HepG2 (cell line): ENCODE measurements around the gene DPM1. TPM values are rescaled to one million over a fixed set of nuclear protein-coding genes. Genes with fewer than 3 reads are reported as not detected.

Source experiments
- ATAC-seq: fragments of 200-7000 bp; cut with Tn5 transposase; 3 replicates; pipeline ENCODE4 v1.9.1; 2020; ENCODE audit warnings: mild to moderate bottlenecking, moderate library complexity
- BruUV-seq: library from RNA; stranded (reverse); fragments of 400-500 nt; replicated peaks from 2 replicates; lab custom pipeline; 2021; lab: Mats Ljungman, UMichigan
- CTCF ChIA-PET: fragments of 300-600 bp; formaldehyde crosslinking; extraction: SDS; loops from one replicate; lab custom pipeline; 2021; ENCODE audit warnings: low total read pairs, inconsistent platforms, low intra/inter-chr PET ratio; lab: Yijun Ruan, JAX
- POLR2A ChIA-PET: fragments of 350-600 bp; sonication (Branson Sonifier 250); formaldehyde crosslinking; loops from one replicate; lab custom pipeline; 2020; ENCODE audit warnings: antibody characterized with exemption, inconsistent platforms; lab: Yijun Ruan, JAX
- DNase-seq: peaks from one replicate; pipeline ENCODE4 v3.0.0-alpha.2; 2015; ENCODE audit warnings: low spot score
- FAIRE-seq: peaks from 3 replicates; lab custom pipeline; 2011; peaks lifted over from hg19 to GRCh38; lab: Jason Lieb, UNC
- H2AFZ ChIP-seq: one replicate; pipeline ENCODE4 v1.6.1; 2011; ENCODE audit warnings: low read length, inconsistent platforms
- H3K27ac ChIP-seq: fragments of 300-600 bp; 3 replicates; pipeline ENCODE4 v1.8.0; 2011; ENCODE audit warnings: mixed run types, mild to moderate bottlenecking, mixed read lengths, low read length, inconsistent platforms; ENCODE audit not compliant: insufficient read depth; ENCODE audit errors: extremely low read length
- H3K27me3 ChIP-seq, 2 experiments: fragments of 200-600 bp in 1 of 2; 2 replicates in 1 of 2; 3 replicates in 1 of 2; pipeline versions ENCODE4 v1.6.0 to v1.8.0; 2011; ENCODE audit warnings: low read length in 2 of 2, mild to moderate bottlenecking in 2 of 2, moderate library complexity in 2 of 2, inconsistent platforms in 1 of 2; ENCODE audit not compliant: insufficient read depth in 2 of 2, control insufficient read depth in 1 of 2
- H3K36me3 ChIP-seq, 2 experiments: fragments of 200-600 bp in 1 of 2; replicated peaks in 1 of 2; 2 replicates in 1 of 2; 3 replicates in 1 of 2; pipeline versions ENCODE4 v1.5.1 to v1.8.0; 2011; ENCODE audit warnings: low read length in 2 of 2, inconsistent platforms in 1 of 2; ENCODE audit not compliant: insufficient read depth in 2 of 2, control insufficient read depth in 1 of 2
- H3K4me1 ChIP-seq: 2 replicates; pipeline ENCODE4 v1.5.1; 2012; ENCODE audit warnings: low read length, inconsistent platforms; ENCODE audit not compliant: insufficient read depth
- H3K4me2 ChIP-seq: 2 replicates; pipeline ENCODE4 v1.6.0; 2011; ENCODE audit warnings: low read depth, low read length, inconsistent platforms
- H3K4me3 ChIP-seq, 3 experiments: fragments of 200-600 bp in 1 of 3; sonication (generic), shearing (Covaris generic) in 1 of 3; replicated peaks in 1 of 3; 2 replicates each; pipeline ENCODE4 v1.5.1; 2011 to 2016; ENCODE audit warnings: low read length in 3 of 3, inconsistent platforms in 2 of 3, low read depth in 2 of 3, mild to moderate bottlenecking in 2 of 3, control low read depth in 1 of 3, mixed read lengths in 1 of 3; ENCODE audit not compliant: insufficient read depth in 1 of 3
- H3K79me2 ChIP-seq: one replicate; pipeline ENCODE4 v1.6.1; 2011; ENCODE audit warnings: low read length, inconsistent platforms; ENCODE audit not compliant: insufficient read depth
- H3K9ac ChIP-seq: 2 replicates; pipeline ENCODE4 v1.6.0; 2011; ENCODE audit warnings: mild to moderate bottlenecking, low read depth, low read length, inconsistent platforms; ENCODE audit not compliant: insufficient read depth
- H3K9me3 ChIP-seq: 2 replicates; pipeline ENCODE4 v1.5.1; 2012; ENCODE audit warnings: mild to moderate bottlenecking, low read length
- H4K20me1 ChIP-seq: 2 replicates; pipeline ENCODE4 v1.6.0; 2011; ENCODE audit warnings: inconsistent platforms, mild to moderate bottlenecking, low read length, moderate library complexity; ENCODE audit not compliant: insufficient read depth
- CREB1 ChIP-seq, 2 experiments: fragments of 450-650 bp in 1 of 2; IDR thresholded peaks; 2 replicates each; pipeline ENCODE4 v1.6.1; 2016 to 2017; ENCODE audit warnings: control low read depth in 1 of 2, mild to moderate bottlenecking in 1 of 2, missing compliant biosample characterization in 1 of 2, missing genetic modification characterization in 1 of 2
- LCORL ChIP-seq, 2 experiments: fragments of 450-650 bp in 1 of 2; sonication (generic) in 1 of 2; formaldehyde crosslinking in 1 of 2; IDR thresholded peaks; 2 replicates each; pipeline versions ENCODE4 v1.5.0 to v1.6.1; 2017 to 2020; ENCODE audit warnings: antibody characterized with exemption in 1 of 2, missing genetic modification reagents in 1 of 2
- MAZ ChIP-seq, 2 experiments: sonication (generic) in 1 of 2; formaldehyde crosslinking in 1 of 2; IDR thresholded peaks; 2 replicates each; pipeline versions ENCODE4 v1.5.0 to v1.6.1; 2012 to 2020; ENCODE audit warnings: low read depth in 2 of 2, mild to moderate bottlenecking in 2 of 2, borderline replicate concordance in 1 of 2, improper control_type of control experiment in 1 of 2, low read length in 1 of 2, missing genetic modification reagents in 1 of 2, moderate library complexity in 1 of 2
- MXD4 ChIP-seq: IDR thresholded peaks from 2 replicates; pipeline ENCODE4 v1.6.1; 2016; ENCODE audit warnings: mild to moderate bottlenecking, missing biosample characterization, missing genetic modification reagents
- SALL1 ChIP-seq: sonication (generic); formaldehyde crosslinking; IDR thresholded peaks from 2 replicates; pipeline ENCODE4 v1.8.0; 2022; ENCODE audit warnings: mild to moderate bottlenecking, missing genetic modification reagents
- SIN3A ChIP-seq: IDR thresholded peaks from 2 replicates; pipeline ENCODE4 v1.6.1; 2011; ENCODE audit warnings: low read depth, mild to moderate bottlenecking, control low read depth, low read length, borderline replicate concordance
- SYNCRIP ChIP-seq: fragments of 200-400 bp; formaldehyde crosslinking; IDR thresholded peaks from 2 replicates; pipeline ENCODE4 v1.6.1; 2018; ENCODE audit warnings: mild to moderate bottlenecking, low read depth, low read length; ENCODE audit not compliant: insufficient read depth
- TAF15 ChIP-seq: fragments of 200-400 bp; formaldehyde crosslinking; IDR thresholded peaks from one replicate; pipeline ENCODE4 v1.6.1; 2018; ENCODE audit warnings: mild to moderate bottlenecking, low read depth, low read length; ENCODE audit not compliant: poor library complexity, severe bottlenecking
- YY1 ChIP-seq: IDR thresholded peaks from 2 replicates; pipeline ENCODE4 v1.6.1; 2011; ENCODE audit warnings: low read length, low read depth, moderate library complexity, mild to moderate bottlenecking; ENCODE audit not compliant: insufficient read depth, insufficient replicate concordance
- ZBTB37 ChIP-seq: sonication (generic); formaldehyde crosslinking; IDR thresholded peaks from 2 replicates; pipeline ENCODE4 v1.4.0; 2020; ENCODE audit warnings: mild to moderate bottlenecking, missing genetic modification reagents
- ZNF703 ChIP-seq: sonication (generic); formaldehyde crosslinking; IDR thresholded peaks from 2 replicates; pipeline ENCODE4 v1.5.1; 2020; ENCODE audit warnings: missing genetic modification reagents, mild to moderate bottlenecking, moderate library complexity, borderline replicate concordance
- ZNF75D ChIP-seq: sonication (generic); formaldehyde crosslinking; IDR thresholded peaks from 2 replicates; pipeline ENCODE4 v1.8.1; 2023; ENCODE audit warnings: missing genetic modification reagents, mild to moderate bottlenecking, borderline replicate concordance
- WGBS: methylation state at CpG from one replicate; pipeline ENCODE4 v1.1.6; 2017; ENCODE audit warnings: low lambda C conversion rate; 5-methylcytosine and 5-hydroxymethylcytosine counted together
- in situ Hi-C: cut with HindIII; loops from 2 replicates; pipeline ENCODE4 v1.10.0; 2017; ENCODE audit warnings: low pct_unique_long_range_greater_than_20kb; ENCODE audit not compliant: extremely low pct_ligation_motif_present
- intact Hi-C: fragments of 100-400 bp; cut with micrococcal nuclease; formaldehyde crosslinking; loops from one replicate; pipeline ENCODE4 v1.10.0; 2022; ENCODE audit not compliant: unreplicated experiment
- polyA plus RNA-seq, 8 experiments: library from polyadenylated mRNA; depleted of rRNA in 3 of 8; stranded (reverse) in 7 of 8; unstranded in 1 of 8; fragments of >200 nt; fragmentation: Illumina TruSeq in 4 of 8; extraction: Trizol in 4 of 8; gene quantifications; 2 replicates each; pipeline versions ENCODE4 v1.2.1 to v1.2.3, GENCODE V29; 2011 to 2016; ENCODE audit warnings: low read depth in 4 of 8, missing spikeins in 1 of 8, mixed read lengths in 1 of 8; ENCODE audit not compliant: insufficient read depth in 1 of 8
- total RNA-seq, 5 experiments: library from RNA; depleted of rRNA; stranded (reverse); fragments of >200 nt; fragmentation: Illumina TruSeq; extraction: Trizol; gene quantifications; 2 replicates each; pipeline ENCODE4 v1.2.3, GENCODE V29; 2016; ENCODE audit warnings: low read depth in 1 of 5
- TF ChIP-seq, protein P1 (sequence below): sonication (generic); formaldehyde crosslinking; IDR thresholded peaks from 2 replicates; pipeline ENCODE4 v1.4.0; 2020; ENCODE audit warnings: missing genetic modification reagents, borderline replicate concordance
- TF ChIP-seq, protein P2 (sequence below), 2 experiments: sonication (generic) in 1 of 2; formaldehyde crosslinking in 1 of 2; IDR thresholded peaks; 2 replicates each; pipeline versions ENCODE4 v1.4.0 to v1.6.1; 2016 to 2020; ENCODE audit warnings: borderline replicate concordance in 1 of 2, low read depth in 1 of 2, mild to moderate bottlenecking in 1 of 2, missing genetic modification reagents in 1 of 2

The DPM1 gene
- total and polyA plus RNA-seq, 2 of the 13 experiments (the other 11 are each of a cell fraction or from before 2014, with no cell fraction given): 83.2 to 161 TPM

DNA sequence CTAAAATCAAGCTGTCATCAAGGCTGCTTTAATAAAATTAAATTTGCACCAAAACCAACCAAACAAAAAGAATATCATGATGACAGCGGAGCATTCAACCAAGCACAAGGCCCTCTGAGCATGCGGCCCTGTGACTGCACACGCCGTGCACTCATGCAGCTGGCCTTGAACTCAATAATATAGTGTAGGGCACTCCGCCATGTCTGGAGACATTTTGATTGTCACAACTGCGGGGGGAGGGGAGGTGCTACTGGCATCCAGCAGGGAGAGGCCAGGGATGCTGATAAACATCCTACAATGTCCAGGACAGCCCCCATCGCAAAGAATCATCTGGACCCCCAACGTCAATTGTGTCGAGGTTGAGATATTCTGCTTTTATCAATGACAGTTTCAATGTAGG, 10.0 kb upstream of the DPM1 start:
- Histone ChIP-seq H3K36me3 (no peaks in the 10 kb centered on the region), H3K27me3 (peaks cover 7 to 43% of the 10 kb centered on the region in 2 experiments; a peak in 4 of 5 replicates), H3K4me1 (no peaks in the 10 kb centered on the region), H3K9ac (no peak overlapping the region), H3K4me3 (no peak overlapping the region), H4K20me1 (no peaks in the 10 kb centered on the region), H2AFZ (no peak overlapping the region), H3K4me2 (no peak overlapping the region), H3K27ac (no peak overlapping the region), H3K79me2 (no peaks in the 10 kb centered on the region), H3K9me3 (no peaks in the 10 kb centered on the region)
- DNase-seq: no peak
- ATAC-seq: no peak
- in situ Hi-C loops: no loop called here
- ChIA-PET POLR2A (interaction anchor here (3.2 kb wide), 1 partner anchor 10 kb away, joined by 16 read pairs; the partner anchor contains the start of genes DPM1 and MOCS3), CTCF (no interaction called here)
- BruUV-seq: no TSS peak
- intact Hi-C loops: no loop called here
- WGBS: 43% methylated on average over 9 of the region's 9 CpGs
- no peak for FAIRE-seq
- TF ChIP-seq ZNF75D (CRISPR knock-in tag) (no peak), SALL1 (CRISPR knock-in tag) (peak; percentile 15; the same call in 1 of the 2 replicates), YY1 (peak; percentile 20), MXD4 (CRISPR knock-in tag) (no peak), SIN3A (no peak), TAF15 (no peak), LCORL (IDR thresholded peaks at IDR 0.05) (no peak), LCORL (CRISPR knock-in tag; IDR thresholded peaks at IDR 0.05) (no peak), CREB1 (IDR thresholded peaks at IDR 0.05) (0 out of 2 replicates have a peak, but pooled peaks have one; percentile 6), CREB1 (CRISPR knock-in tag; IDR thresholded peaks at IDR 0.05) (no peak), ZBTB37 (no peak), ZNF703 (CRISPR knock-in tag) (no peak), MAZ (IDR thresholded peaks at IDR 0.05; ENCODE audit: borderline replicate concordance, low read depth, low read length) (no peak), MAZ (CRISPR knock-in tag; IDR thresholded peaks at IDR 0.05; ENCODE audit: low read depth) (no peak), SYNCRIP (no peak)
- TF ChIP-seq, protein P1, sequence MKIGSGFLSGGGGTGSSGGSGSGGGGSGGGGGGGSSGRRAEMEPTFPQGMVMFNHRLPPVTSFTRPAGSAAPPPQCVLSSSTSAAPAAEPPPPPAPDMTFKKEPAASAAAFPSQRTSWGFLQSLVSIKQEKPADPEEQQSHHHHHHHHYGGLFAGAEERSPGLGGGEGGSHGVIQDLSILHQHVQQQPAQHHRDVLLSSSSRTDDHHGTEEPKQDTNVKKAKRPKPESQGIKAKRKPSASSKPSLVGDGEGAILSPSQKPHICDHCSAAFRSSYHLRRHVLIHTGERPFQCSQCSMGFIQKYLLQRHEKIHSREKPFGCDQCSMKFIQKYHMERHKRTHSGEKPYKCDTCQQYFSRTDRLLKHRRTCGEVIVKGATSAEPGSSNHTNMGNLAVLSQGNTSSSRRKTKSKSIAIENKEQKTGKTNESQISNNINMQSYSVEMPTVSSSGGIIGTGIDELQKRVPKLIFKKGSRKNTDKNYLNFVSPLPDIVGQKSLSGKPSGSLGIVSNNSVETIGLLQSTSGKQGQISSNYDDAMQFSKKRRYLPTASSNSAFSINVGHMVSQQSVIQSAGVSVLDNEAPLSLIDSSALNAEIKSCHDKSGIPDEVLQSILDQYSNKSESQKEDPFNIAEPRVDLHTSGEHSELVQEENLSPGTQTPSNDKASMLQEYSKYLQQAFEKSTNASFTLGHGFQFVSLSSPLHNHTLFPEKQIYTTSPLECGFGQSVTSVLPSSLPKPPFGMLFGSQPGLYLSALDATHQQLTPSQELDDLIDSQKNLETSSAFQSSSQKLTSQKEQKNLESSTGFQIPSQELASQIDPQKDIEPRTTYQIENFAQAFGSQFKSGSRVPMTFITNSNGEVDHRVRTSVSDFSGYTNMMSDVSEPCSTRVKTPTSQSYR: peak; percentile 34; the same call in 1 of the 2 replicates
- TF ChIP-seq, protein P2, sequence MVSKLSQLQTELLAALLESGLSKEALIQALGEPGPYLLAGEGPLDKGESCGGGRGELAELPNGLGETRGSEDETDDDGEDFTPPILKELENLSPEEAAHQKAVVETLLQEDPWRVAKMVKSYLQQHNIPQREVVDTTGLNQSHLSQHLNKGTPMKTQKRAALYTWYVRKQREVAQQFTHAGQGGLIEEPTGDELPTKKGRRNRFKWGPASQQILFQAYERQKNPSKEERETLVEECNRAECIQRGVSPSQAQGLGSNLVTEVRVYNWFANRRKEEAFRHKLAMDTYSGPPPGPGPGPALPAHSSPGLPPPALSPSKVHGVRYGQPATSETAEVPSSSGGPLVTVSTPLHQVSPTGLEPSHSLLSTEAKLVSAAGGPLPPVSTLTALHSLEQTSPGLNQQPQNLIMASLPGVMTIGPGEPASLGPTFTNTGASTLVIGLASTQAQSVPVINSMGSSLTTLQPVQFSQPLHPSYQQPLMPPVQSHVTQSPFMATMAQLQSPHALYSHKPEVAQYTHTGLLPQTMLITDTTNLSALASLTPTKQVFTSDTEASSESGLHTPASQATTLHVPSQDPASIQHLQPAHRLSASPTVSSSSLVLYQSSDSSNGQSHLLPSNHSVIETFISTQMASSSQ (IDR thresholded peaks at IDR 0.05; ENCODE audit: low read depth): no peak
- TF ChIP-seq, protein P2 (CRISPR knock-in tag; IDR thresholded peaks at IDR 0.05; ENCODE audit: borderline replicate concordance): no peak
